HEK293 (cell line): Measurements from ENCODE around the gene ATP8A2.

Experiments
- ZNF2 ChIP-seq: fragments of 450-650 bp; formaldehyde crosslinking; IDR thresholded peaks from 2 replicates; pipeline ENCODE4 v1.5.1; 2016; ENCODE audit warnings: missing biosample characterization, missing genetic modification characterization
- ZNF24 ChIP-seq: fragments of 450-650 bp; formaldehyde crosslinking; IDR thresholded peaks from 2 replicates; pipeline ENCODE4 v1.5.1; 2016; ENCODE audit warnings: missing biosample characterization, missing genetic modification characterization
- ZNF621 ChIP-seq: fragments of 450-650 bp; formaldehyde crosslinking; IDR thresholded peaks from 2 replicates; pipeline ENCODE4 v1.5.1; 2017; ENCODE audit warnings: missing biosample characterization, missing genetic modification characterization
- ZNF629 ChIP-seq: fragments of 450-650 bp; formaldehyde crosslinking; IDR thresholded peaks from 2 replicates; pipeline ENCODE4 v1.5.1; 2017; ENCODE audit warnings: missing biosample characterization, missing genetic modification characterization
- ZNF670 ChIP-seq: fragments of 450-650 bp; formaldehyde crosslinking; IDR thresholded peaks from 2 replicates; pipeline ENCODE4 v1.5.1; 2016; ENCODE audit warnings: missing biosample characterization, missing genetic modification characterization, low read depth
- ZNF785 ChIP-seq: fragments of 450-650 bp; formaldehyde crosslinking; IDR thresholded peaks from 2 replicates; pipeline ENCODE4 v1.5.1; 2016; ENCODE audit warnings: missing biosample characterization, missing genetic modification characterization
- TF ChIP-seq, protein P1 (sequence below): fragments of 450-650 bp; formaldehyde crosslinking; IDR thresholded peaks from 2 replicates; pipeline ENCODE4 v1.5.1; 2016; ENCODE audit warnings: missing biosample characterization, missing genetic modification characterization
- TF ChIP-seq, protein P2 (sequence below): fragments of 450-650 bp; formaldehyde crosslinking; IDR thresholded peaks from 2 replicates; pipeline ENCODE4 v1.5.1; 2016; ENCODE audit warnings: missing biosample characterization, missing genetic modification characterization

DNA sequence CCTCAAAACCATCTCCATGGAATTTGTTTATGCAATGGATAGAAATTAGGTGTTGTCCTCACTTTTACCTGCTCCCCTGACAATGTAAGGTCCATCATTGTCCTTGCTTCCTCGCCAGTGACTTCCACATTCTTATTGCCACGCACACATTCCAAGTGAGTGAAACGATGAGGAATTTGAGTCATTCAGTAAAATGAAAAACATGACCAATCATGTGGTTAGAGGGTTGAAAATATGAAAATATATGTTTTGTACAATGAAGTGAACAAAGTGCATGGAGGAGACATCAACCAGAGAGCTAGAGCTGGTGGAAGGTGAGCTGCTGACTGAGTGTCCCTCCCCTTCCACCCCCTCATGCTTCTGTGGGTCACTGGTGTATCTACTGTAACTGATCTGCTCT lies 91.7 kb downstream of the ATP8A2 start:
- no peak for TF ChIP-seq ZNF24 (tag by site-specific recombination)
- no peak for TF ChIP-seq ZNF629 (tag by site-specific recombination)
- no peak for TF ChIP-seq ZNF2 (tag by site-specific recombination)
- TF ChIP-seq, protein P1, sequence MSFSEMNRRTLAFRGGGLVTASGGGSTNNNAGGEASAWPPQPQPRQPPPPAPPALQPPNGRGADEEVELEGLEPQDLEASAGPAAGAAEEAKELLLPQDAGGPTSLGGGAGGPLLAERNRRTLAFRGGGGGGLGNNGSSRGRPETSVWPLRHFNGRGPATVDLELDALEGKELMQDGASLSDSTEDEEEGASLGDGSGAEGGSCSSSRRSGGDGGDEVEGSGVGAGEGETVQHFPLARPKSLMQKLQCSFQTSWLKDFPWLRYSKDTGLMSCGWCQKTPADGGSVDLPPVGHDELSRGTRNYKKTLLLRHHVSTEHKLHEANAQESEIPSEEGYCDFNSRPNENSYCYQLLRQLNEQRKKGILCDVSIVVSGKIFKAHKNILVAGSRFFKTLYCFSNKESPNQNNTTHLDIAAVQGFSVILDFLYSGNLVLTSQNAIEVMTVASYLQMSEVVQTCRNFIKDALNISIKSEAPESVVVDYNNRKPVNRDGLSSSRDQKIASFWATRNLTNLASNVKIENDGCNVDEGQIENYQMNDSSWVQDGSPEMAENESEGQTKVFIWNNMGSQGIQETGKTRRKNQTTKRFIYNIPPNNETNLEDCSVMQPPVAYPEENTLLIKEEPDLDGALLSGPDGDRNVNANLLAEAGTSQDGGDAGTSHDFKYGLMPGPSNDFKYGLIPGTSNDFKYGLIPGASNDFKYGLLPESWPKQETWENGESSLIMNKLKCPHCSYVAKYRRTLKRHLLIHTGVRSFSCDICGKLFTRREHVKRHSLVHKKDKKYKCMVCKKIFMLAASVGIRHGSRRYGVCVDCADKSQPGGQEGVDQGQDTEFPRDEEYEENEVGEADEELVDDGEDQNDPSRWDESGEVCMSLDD: no peak
- no peak for TF ChIP-seq ZNF670 (tag by site-specific recombination)
- TF ChIP-seq ZNF785 (tag by site-specific recombination): no peak
- TF ChIP-seq ZNF621 (tag by site-specific recombination): no peak
- TF ChIP-seq, protein P2, sequence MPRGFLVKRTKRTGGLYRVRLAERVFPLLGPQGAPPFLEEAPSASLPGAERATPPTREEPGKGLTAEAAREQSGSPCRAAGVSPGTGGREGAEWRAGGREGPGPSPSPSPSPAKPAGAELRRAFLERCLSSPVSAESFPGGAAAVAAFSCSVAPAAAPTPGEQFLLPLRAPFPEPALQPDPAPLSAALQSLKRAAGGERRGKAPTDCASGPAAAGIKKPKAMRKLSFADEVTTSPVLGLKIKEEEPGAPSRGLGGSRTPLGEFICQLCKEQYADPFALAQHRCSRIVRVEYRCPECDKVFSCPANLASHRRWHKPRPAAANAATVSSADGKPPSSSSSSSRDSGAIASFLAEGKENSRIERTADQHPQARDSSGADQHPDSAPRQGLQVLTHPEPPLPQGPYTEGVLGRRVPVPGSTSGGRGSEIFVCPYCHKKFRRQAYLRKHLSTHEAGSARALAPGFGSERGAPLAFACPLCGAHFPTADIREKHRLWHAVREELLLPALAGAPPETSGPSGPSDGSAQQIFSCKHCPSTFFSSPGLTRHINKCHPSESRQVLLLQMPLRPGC (tag by site-specific recombination): no peak
